Ovary (tissue), 3 donors: ENCODE data around the gene MCU.

Source experiments
- EP300 ChIP-seq: sonication (generic); formaldehyde crosslinking; IDR thresholded peaks from one replicate; pipeline ENCODE4 v1.6.1; 2017; ENCODE audit warnings: antibody characterized with exemption
- POLR2A ChIP-seq: fragments of 450-650 bp; IDR thresholded peaks from one replicate; pipeline ENCODE4 v1.6.1; 2017; ENCODE audit warnings: antibody characterized with exemption, mild to moderate bottlenecking, moderate library complexity
- TF ChIP-seq, protein P1 (sequence below), 3 donors: fragments of 450-650 bp in 2 of 3; fragments of 200-600 bp in 1 of 3; IDR thresholded peaks; one replicate each; pipeline versions ENCODE4 v1.5.1 to v1.8.0; 2016 to 2022; ENCODE audit warnings: antibody characterized with exemption in 3 of 3, mild to moderate bottlenecking in 1 of 3
- donor health status: DM: no; HTN: no; CAD: no.

DNA sequence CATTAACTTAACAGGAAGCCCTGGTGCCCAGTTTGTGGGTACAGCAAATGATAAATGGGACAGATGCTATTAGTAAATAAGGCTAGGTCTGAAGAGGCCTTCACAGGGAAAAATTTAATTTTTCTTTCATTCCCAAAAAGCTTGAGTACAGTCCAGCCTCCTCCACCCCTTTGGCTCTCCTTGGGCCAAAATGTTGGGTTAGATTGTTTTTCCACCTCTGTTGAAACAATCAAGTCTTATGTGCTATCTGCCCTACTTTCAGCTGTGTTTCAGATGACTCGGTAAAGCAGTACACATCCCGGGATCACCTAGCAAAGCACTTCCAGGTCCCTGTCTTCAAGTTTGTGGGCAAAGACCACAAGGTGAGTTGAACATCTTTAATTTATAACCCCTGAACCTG, 238.3 kb downstream of the MCU start:
- TF ChIP-seq, protein P1, sequence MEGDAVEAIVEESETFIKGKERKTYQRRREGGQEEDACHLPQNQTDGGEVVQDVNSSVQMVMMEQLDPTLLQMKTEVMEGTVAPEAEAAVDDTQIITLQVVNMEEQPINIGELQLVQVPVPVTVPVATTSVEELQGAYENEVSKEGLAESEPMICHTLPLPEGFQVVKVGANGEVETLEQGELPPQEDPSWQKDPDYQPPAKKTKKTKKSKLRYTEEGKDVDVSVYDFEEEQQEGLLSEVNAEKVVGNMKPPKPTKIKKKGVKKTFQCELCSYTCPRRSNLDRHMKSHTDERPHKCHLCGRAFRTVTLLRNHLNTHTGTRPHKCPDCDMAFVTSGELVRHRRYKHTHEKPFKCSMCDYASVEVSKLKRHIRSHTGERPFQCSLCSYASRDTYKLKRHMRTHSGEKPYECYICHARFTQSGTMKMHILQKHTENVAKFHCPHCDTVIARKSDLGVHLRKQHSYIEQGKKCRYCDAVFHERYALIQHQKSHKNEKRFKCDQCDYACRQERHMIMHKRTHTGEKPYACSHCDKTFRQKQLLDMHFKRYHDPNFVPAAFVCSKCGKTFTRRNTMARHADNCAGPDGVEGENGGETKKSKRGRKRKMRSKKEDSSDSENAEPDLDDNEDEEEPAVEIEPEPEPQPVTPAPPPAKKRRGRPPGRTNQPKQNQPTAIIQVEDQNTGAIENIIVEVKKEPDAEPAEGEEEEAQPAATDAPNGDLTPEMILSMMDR (IDR thresholded peaks at IDR 0.05): no peak
- TF ChIP-seq POLR2A (no peak), EP300 (no peak)
